Activated naive CD8-positive, alpha-beta T cell treated with anti-CD3 and anti-CD28 coated beads, Interleukin-2, amount 10 ng/mL, durations not matched to agents 7 days and 5 days (primary cell): ENCODE results near the gene DUSP6. TPM values are rescaled to one million over a fixed set of nuclear protein-coding genes. Genes with fewer than 3 reads are reported as not detected.
"Not testable (repeated sequence)": the region's sequence is repeated elsewhere in the genome, so short reads cannot be mapped to it uniquely, and the experiment has no call there.

Experiments used
- ATAC-seq: fragments of 150-1000 bp; cut with Tn5 transposase; one replicate; pipeline ENCODE4 v1.10.0; 2021; ENCODE audit warnings: low read depth, moderate library complexity
- POLR2A ChIA-PET: fragments of 350-600 bp; sonication (Branson Sonifier 250); formaldehyde crosslinking; loops from one replicate; lab custom pipeline; 2021; ENCODE audit warnings: antibody characterized with exemption; lab: Charles Lee
- DNase-seq: peaks from one replicate; pipeline ENCODE4 v3.0.0; 2021
- H3K27ac Mint-ChIP-seq: one replicate; pipeline ENCODE4 v1.8.0; 2022; ENCODE audit warnings: mild to moderate bottlenecking, mixed read lengths
- H3K27me3 Mint-ChIP-seq: one replicate; pipeline ENCODE4 v1.8.0; 2022; ENCODE audit warnings: mild to moderate bottlenecking, moderate library complexity, mixed read lengths
- H3K36me3 Mint-ChIP-seq: one replicate; pipeline ENCODE4 v1.8.0; 2021; ENCODE audit warnings: mild to moderate bottlenecking, mixed read lengths
- H3K4me1 Mint-ChIP-seq: one replicate; pipeline ENCODE4 v1.8.0; 2021; ENCODE audit warnings: mixed read lengths
- H3K4me3 Mint-ChIP-seq: one replicate; pipeline ENCODE4 v1.8.0; 2022; ENCODE audit warnings: mild to moderate bottlenecking, moderate library complexity, mixed read lengths
- H3K9me3 Mint-ChIP-seq: one replicate; pipeline ENCODE4 v1.8.0; 2021; ENCODE audit warnings: mixed read lengths
- total RNA-seq, 2 experiments: library from RNA; stranded (reverse); gene quantifications; one replicate each; pipeline ENCODE4 v1.2.3, GENCODE V29; 2021

The DUSP6 gene
- total RNA-seq, 2 experiments from 2014 or later: 77.5 to 85.0 TPM

DNA sequence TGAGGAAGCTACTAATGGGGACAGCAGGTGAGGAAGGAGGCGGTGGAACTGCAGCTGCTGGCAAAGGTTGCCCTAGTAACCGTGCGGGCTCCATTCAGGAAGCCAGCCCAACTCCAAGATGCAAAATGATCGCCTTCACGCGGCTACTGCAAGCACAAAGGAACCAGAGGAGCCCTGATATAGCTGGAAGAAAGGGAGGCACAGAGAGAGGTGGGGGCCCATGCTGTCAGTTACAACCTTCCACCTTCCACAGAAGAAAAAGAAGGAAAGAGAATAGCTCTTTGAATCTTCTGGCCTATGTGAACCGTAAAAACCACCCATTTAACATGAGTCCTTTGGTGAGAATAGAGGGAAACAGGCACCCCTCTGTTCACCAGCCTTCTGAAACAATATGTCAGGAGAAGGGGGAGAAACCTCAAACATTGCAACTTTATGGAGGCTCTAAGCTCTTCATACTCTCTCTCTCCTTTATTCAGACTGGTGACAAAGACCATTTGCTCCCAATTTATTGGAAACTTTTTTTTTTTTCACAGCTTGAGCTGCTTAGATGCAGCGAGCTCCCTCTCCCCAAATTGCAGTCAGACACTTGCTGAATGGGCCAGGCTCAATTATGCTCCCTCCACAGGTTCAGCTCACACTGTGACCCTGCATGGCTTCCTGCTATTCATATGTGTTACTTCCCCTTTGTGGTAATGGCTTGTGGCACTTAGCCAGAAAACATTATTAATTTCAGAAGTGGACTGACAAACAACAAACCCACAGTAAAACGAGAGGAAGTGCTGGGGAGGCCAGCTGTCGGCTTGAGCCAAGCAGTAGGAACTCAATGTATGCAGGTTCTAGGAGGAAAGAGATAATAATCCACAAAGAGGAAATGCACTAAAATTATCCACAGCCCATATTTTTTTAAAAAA, 6.2 kb downstream of the DUSP6 start:
- Mint-ChIP-seq H3K36me3 (peaks cover 51% of the 10 kb centered on the region), H3K9me3 (no peaks in the 10 kb centered on the region), H3K27me3 (peaks cover 5% of the 10 kb centered on the region), H3K4me1 (peaks cover 44% of the 10 kb centered on the region), H3K27ac (peak overlapping the region; percentile 89), H3K4me3 (peak overlapping the region; percentile 83)
- DNase-seq (peak; percentile 34), ATAC-seq (peak; percentile 82)
- POLR2A ChIA-PET: interaction anchor here (0.7 to 10.5 kb wide), 9 partner anchors 8 to 518 kb away, joined by 3 to 151 read pairs (median 4); no protein-coding TSS in a partner anchor

DNA sequence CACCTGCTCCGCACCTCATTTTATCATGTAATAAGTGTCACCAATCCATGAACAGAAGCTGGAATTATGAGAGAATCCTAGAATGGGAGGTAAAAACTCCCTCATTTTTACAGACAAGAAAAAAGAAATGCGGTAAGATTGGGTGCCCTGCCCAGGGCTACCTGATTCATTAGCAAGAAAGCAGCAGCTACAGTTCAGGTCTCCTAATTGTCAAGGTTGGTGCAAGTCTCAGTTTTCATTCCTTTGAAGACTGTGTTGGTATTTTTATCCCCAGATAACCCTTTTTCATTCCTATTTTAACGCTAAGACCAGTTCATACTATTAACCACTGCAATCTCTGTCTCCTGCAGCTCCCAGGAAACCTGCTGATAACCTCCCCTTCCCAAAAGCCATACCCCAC, 6.9 kb downstream of the DUSP6 start:
- POLR2A ChIA-PET: interaction anchor here (1.3 to 10.5 kb wide), 4 partner anchors 9 to 120 kb away, joined by 4 to 151 read pairs (median 6); no protein-coding TSS in a partner anchor
- Mint-ChIP-seq H3K4me3 (no peak overlapping the region), H3K36me3 (peaks cover 45% of the 10 kb centered on the region), H3K27me3 (peaks cover 5% of the 10 kb centered on the region), H3K4me1 (peaks cover 42% of the 10 kb centered on the region), H3K27ac (no peak overlapping the region), H3K9me3 (no peaks in the 10 kb centered on the region)
- ATAC-seq (no peak), DNase-seq (no peak)

GRCh38 chr12:89344862-89345202, 7.5 kb downstream of the DUSP6 start:
- Mint-ChIP-seq H3K27me3 (peaks cover 5% of the 10 kb centered on the region), H3K4me1 (peaks cover 42% of the 10 kb centered on the region), H3K27ac (no peak overlapping the region), H3K4me3 (no peak overlapping the region), H3K9me3 (no peaks in the 10 kb centered on the region), H3K36me3 (peaks cover 39% of the 10 kb centered on the region)
- POLR2A ChIA-PET: interaction anchor here (10.5 kb wide), 1 partner anchor 99 kb away, joined by 151 read pairs; no protein-coding TSS in a partner anchor
- ATAC-seq: no peak
- DNase-seq: no peak

GRCh38 chr12:89344043-89344861, 8.0 kb downstream of the DUSP6 start:
- Mint-ChIP-seq H3K36me3 (peaks cover 33% of the 10 kb centered on the region), H3K27ac (no peak overlapping the region), H3K4me1 (peaks cover 39% of the 10 kb centered on the region), H3K4me3 (no peak overlapping the region), H3K9me3 (no peaks in the 10 kb centered on the region), H3K27me3 (peaks cover 5% of the 10 kb centered on the region)
- POLR2A ChIA-PET: no interaction called here
- no peak for DNase-seq
- ATAC-seq: no peak

GRCh38 chr12:89343127-89343526, 9.2 kb downstream of the DUSP6 start:
- no peak for DNase-seq
- Mint-ChIP-seq H3K4me3 (no peak overlapping the region), H3K27me3 (peaks cover 5% of the 10 kb centered on the region), H3K9me3 (no peaks in the 10 kb centered on the region), H3K36me3 (peaks cover 22% of the 10 kb centered on the region), H3K4me1 (peaks cover 28% of the 10 kb centered on the region), H3K27ac (no peak overlapping the region)
- ATAC-seq: no peak
- POLR2A ChIA-PET: no interaction called here

- ATAC-seq (no peak), DNase-seq (no peak)
- H3K36me3 Mint-ChIP-seq: peaks cover 12% of the 10 kb centered on the region
- H3K4me3 Mint-ChIP-seq: no peak overlapping the region
- no peak overlapping the region for H3K27ac Mint-ChIP-seq
- H3K27me3 Mint-ChIP-seq: peaks cover 5% of the 10 kb centered on the region
- peaks cover 10% of the 10 kb centered on the region for H3K4me1 Mint-ChIP-seq
- POLR2A ChIA-PET: interaction anchor here (0.7 kb wide), 1 partner anchor 75 kb away, joined by 3 read pairs; no protein-coding TSS in a partner anchor
- no peaks in the 10 kb centered on the region for H3K9me3 Mint-ChIP-seq
Observed at GRCh38 chr12:89340861-89341260, 11.4 kb downstream of the DUSP6 start.

GRCh38 chr12:89339526-89339925, 12.8 kb downstream of the DUSP6 start:
- ATAC-seq (no peak), DNase-seq (no peak)
- POLR2A ChIA-PET: no interaction called here
- Mint-ChIP-seq H3K36me3 (peaks cover 10% of the 10 kb centered on the region), H3K4me3 (no peak overlapping the region), H3K9me3 (no peaks in the 10 kb centered on the region), H3K27me3 (peaks cover 3% of the 10 kb centered on the region), H3K27ac (no peak overlapping the region), H3K4me1 (peaks cover 6% of the 10 kb centered on the region)

DNA sequence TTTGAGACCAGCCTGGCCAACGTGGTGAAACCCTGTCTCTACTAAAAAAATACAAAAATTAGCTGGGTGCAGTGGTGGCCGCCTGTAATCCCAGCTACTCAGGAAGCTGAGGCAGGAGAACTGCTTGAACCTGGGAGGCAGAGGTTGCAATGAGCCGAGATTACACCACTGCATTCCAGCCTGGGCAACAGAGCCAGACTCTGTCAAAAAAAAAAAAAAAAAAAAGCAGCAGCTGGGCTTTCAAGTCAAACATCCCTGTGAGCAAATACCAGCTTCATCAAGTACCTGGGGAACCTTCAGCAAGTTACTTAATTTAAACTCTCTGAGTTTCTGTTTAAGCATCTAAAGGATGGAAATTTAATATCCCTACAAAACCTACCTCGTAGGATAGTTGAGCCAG, 15.2 kb downstream of the DUSP6 start:
- not testable (repeated sequence) for ATAC-seq, H3K27me3 Mint-ChIP-seq, H3K27ac Mint-ChIP-seq, H3K9me3 Mint-ChIP-seq, H3K4me3 Mint-ChIP-seq, H3K36me3 Mint-ChIP-seq, DNase-seq
- peaks cover 20% of the 10 kb centered on the region for H3K4me1 Mint-ChIP-seq
- POLR2A ChIA-PET: interaction anchor here (0.6 to 1.2 kb wide), 3 partner anchors 9 to 44 kb away, joined by 3 read pairs; no protein-coding TSS in a partner anchor

DNA sequence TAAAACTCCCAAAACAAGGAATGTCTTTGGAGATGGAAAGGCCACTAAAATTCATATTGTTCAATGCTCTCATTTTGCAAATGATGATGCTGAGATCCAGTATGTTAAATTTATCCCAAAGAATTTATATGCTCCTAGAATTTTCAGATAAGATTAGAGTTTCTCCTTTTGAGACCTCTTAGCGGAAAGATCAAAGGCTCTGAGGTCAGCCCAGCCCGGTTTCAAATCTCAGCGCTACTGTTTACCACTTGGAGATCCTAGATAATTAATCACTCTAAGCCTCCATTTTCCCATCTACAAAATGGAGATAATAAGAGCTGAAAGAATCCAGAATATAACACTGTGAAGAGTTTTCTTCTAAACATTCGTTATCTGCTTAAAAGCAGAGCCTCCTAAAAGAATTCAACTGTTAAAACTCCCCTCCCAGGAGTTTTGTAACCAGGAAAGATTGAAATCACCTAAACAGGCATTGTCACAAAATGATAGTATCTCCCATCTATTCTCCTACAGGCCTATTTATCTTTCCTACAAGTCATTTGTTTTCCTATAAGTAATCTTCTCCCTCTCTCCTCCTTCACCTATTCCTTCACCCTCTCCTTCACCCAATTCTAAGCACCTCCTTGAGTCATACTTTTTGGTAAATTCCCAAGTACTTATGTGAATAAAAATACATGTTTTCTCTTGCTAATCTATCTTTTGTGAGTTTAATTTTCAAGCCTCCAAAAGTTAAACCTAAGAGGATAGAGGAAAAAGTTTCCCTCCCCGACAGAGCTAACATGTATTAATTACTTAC, 16.7 kb downstream of the DUSP6 start:
- Mint-ChIP-seq H3K4me1 (peaks cover 18% of the 10 kb centered on the region), H3K36me3 (peaks cover 8% of the 10 kb centered on the region), H3K27me3 (no peaks in the 10 kb centered on the region), H3K4me3 (no peak overlapping the region), H3K27ac (no peak overlapping the region), H3K9me3 (peaks cover 4% of the 10 kb centered on the region)
- POLR2A ChIA-PET: no interaction called here
- ATAC-seq (no peak), DNase-seq (no peak)

- peaks cover 6% of the 10 kb centered on the region for H3K9me3 Mint-ChIP-seq
- ATAC-seq (no peak), DNase-seq (no peak)
- POLR2A ChIA-PET: interaction anchor here (1.7 to 3.1 kb wide), 2 partner anchors 11 to 17 kb away, joined by 6 to 14 read pairs; partner anchors contain the start of gene DUSP6
- no peaks in the 10 kb centered on the region for H3K27me3 Mint-ChIP-seq
- peaks cover 18% of the 10 kb centered on the region for H3K4me1 Mint-ChIP-seq
- no peak overlapping the region for H3K27ac Mint-ChIP-seq
- peaks cover 10% of the 10 kb centered on the region for H3K36me3 Mint-ChIP-seq
- no peak overlapping the region for H3K4me3 Mint-ChIP-seq
Observed at GRCh38 chr12:89334548-89335169, 17.6 kb downstream of the DUSP6 start.

- Mint-ChIP-seq H3K27me3 (no peaks in the 10 kb centered on the region), H3K36me3 (peaks cover 10% of the 10 kb centered on the region), H3K4me1 (peaks cover 18% of the 10 kb centered on the region), H3K27ac (peak overlapping the region; percentile 62), H3K4me3 (peak overlapping the region; percentile 75), H3K9me3 (peaks cover 6% of the 10 kb centered on the region)
- DNase-seq: no peak
- POLR2A ChIA-PET: interaction anchor here (1.3 to 3.1 kb wide), 3 partner anchors 12 to 89 kb away, joined by 3 to 14 read pairs (median 6); partner anchors contain the start of gene DUSP6
- peak; percentile 98 for ATAC-seq
Observed at GRCh38 chr12:89333564-89334252, 18.6 kb downstream of the DUSP6 start.
